Renal pelvis (tissue), 4 donors: ENCODE results near the gene KLHL12. TPM values are rescaled to one million over a fixed set of nuclear protein-coding genes. Genes with fewer than 3 reads are reported as not detected.
"Not testable (repeated sequence)": the region's sequence is repeated elsewhere in the genome, so short reads cannot be mapped to it uniquely, and the experiment has no call there.

ENCODE experiments used
- DNase-seq: peaks from one replicate; pipeline ENCODE4 v3.0.0-alpha.2; 2013
- polyA plus RNA-seq, 3 donors: library from polyadenylated mRNA; unstranded; fragments of 120-200 nt; gene quantifications; one replicate each; pipeline ENCODE4 v1.2.1, GENCODE V29; 2013; ENCODE audit not compliant: insufficient read length in 3 of 3

KLHL12 gene
- polyA plus RNA-seq, 3 donors, result 38.9 to 44.0 (median 39.3) TPM

- DNase-seq, result no peak
Measured at GRCh38 chr1:202954057-202954745, 27.2 kb upstream of the KLHL12 start.

- no peak for DNase-seq
Measured at GRCh38 chr1:202953392-202953791, 26.4 kb upstream of the KLHL12 start.

- no peak for DNase-seq
Measured at GRCh38 chr1:202952818-202953217, 25.8 kb upstream of the KLHL12 start.

- no peak for DNase-seq
Measured at GRCh38 chr1:202952099-202952498, 25.1 kb upstream of the KLHL12 start.

- DNase-seq, result no peak
Measured at GRCh38 chr1:202951437-202951836, 24.4 kb upstream of the KLHL12 start.

- no peak for DNase-seq
Measured at GRCh38 chr1:202945483-202945882, 18.4 kb upstream of the KLHL12 start.

GRCh38 chr1:202944438-202944921, 17.4 kb upstream of the KLHL12 start:
- DNase-seq, result no peak

- no peak for DNase-seq
Measured at GRCh38 chr1:202942426-202942825, 15.4 kb upstream of the KLHL12 start.

GRCh38 chr1:202941372-202941771, 14.3 kb upstream of the KLHL12 start:
- no peak for DNase-seq

GRCh38 chr1:202940561-202940960, 13.5 kb upstream of the KLHL12 start:
- DNase-seq, result no peak

GRCh38 chr1:202938287-202938925, 11.4 kb upstream of the KLHL12 start:
- no peak for DNase-seq

- DNase-seq, result not testable (repeated sequence)
Measured at GRCh38 chr1:202936409-202936808, 9.4 kb upstream of the KLHL12 start.

GRCh38 chr1:202935844-202936243, 8.8 kb upstream of the KLHL12 start:
- DNase-seq, result no peak

- DNase-seq, result no peak
Measured at GRCh38 chr1:202934755-202935154, 7.7 kb upstream of the KLHL12 start.

GRCh38 chr1:202932476-202932875, 5.4 kb upstream of the KLHL12 start:
- no peak for DNase-seq

GRCh38 chr1:202923533-202923932, 3.5 kb downstream of the KLHL12 start:
- DNase-seq, result no peak

GRCh38 chr1:202919615-202920014, 7.4 kb downstream of the KLHL12 start:
- DNase-seq, result no peak

GRCh38 chr1:202915146-202915545, 11.9 kb downstream of the KLHL12 start:
- no peak for DNase-seq

- DNase-seq, result not testable (repeated sequence)
Measured at GRCh38 chr1:202912476-202912875, 14.6 kb downstream of the KLHL12 start.

GRCh38 chr1:202909494-202909893, 17.5 kb downstream of the KLHL12 start:
- DNase-seq, result no peak

- no peak for DNase-seq
Measured at GRCh38 chr1:202908998-202909397, 18.0 kb downstream of the KLHL12 start.

GRCh38 chr1:202905331-202905730, 21.7 kb downstream of the KLHL12 start:
- DNase-seq, result no peak

- not testable (repeated sequence) for DNase-seq
Measured at GRCh38 chr1:202903808-202904207, 23.2 kb downstream of the KLHL12 start.

GRCh38 chr1:202901555-202901954, 25.5 kb downstream of the KLHL12 start:
- no peak for DNase-seq
